ENCODE results near the gene DNAI2. TPM values are rescaled to one million over a fixed set of nuclear protein-coding genes. Genes with fewer than 3 reads are reported as not detected.

The DNAI2 gene
- total and polyA plus RNA-seq, 8 donors, result 0.11 to 0.77 TPM; not detected in 6

DNA sequence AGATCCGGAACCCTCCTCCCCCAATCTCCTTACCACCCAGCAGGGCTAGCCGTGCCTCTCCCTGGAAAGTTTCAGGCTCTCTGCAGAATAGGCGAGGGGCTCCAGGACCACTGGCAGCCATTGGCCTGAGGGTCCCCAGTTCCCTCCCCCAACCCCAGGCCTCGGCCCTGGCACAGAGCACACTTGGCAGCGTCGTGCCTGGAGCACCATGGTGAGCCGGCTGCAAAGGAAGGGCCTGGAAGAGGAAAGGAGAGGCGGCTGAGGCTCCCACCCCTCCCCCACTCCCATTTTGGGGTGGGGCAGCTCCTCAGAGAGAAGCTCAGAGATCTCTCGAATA lies 88.0 kb downstream of the DNAI2 start:
- Histone ChIP-seq H3K4me3 (no peak overlapping the region), H3K36me3 (no peaks in the 10 kb centered on the region), H3K4me1 (peaks cover 0 to 3% (median 0%) of the 10 kb centered on the region in 3 donors), H3K9me3 (no peaks in the 10 kb centered on the region), H3K27me3 (peaks cover 0 to 18% (median 2%) of the 10 kb centered on the region in 4 donors), H3K27ac (no peak overlapping the region)
- intact Hi-C loops (cut with DNase I), result loop anchor here in 1 of 3 donors (5.0 kb wide), 1 partner anchor 50 kb away; no protein-coding TSS in a partner anchor
- ATAC-seq (no peak), FAIRE-seq (no peak), DNase-seq (no peak)
- WGBS, 2 donors, result 19 to 28% methylated on average over 9 of the region's 9 CpGs
- TF ChIP-seq, protein P1, sequence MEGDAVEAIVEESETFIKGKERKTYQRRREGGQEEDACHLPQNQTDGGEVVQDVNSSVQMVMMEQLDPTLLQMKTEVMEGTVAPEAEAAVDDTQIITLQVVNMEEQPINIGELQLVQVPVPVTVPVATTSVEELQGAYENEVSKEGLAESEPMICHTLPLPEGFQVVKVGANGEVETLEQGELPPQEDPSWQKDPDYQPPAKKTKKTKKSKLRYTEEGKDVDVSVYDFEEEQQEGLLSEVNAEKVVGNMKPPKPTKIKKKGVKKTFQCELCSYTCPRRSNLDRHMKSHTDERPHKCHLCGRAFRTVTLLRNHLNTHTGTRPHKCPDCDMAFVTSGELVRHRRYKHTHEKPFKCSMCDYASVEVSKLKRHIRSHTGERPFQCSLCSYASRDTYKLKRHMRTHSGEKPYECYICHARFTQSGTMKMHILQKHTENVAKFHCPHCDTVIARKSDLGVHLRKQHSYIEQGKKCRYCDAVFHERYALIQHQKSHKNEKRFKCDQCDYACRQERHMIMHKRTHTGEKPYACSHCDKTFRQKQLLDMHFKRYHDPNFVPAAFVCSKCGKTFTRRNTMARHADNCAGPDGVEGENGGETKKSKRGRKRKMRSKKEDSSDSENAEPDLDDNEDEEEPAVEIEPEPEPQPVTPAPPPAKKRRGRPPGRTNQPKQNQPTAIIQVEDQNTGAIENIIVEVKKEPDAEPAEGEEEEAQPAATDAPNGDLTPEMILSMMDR (IDR thresholded peaks at IDR 0.05), result no peak

DNA sequence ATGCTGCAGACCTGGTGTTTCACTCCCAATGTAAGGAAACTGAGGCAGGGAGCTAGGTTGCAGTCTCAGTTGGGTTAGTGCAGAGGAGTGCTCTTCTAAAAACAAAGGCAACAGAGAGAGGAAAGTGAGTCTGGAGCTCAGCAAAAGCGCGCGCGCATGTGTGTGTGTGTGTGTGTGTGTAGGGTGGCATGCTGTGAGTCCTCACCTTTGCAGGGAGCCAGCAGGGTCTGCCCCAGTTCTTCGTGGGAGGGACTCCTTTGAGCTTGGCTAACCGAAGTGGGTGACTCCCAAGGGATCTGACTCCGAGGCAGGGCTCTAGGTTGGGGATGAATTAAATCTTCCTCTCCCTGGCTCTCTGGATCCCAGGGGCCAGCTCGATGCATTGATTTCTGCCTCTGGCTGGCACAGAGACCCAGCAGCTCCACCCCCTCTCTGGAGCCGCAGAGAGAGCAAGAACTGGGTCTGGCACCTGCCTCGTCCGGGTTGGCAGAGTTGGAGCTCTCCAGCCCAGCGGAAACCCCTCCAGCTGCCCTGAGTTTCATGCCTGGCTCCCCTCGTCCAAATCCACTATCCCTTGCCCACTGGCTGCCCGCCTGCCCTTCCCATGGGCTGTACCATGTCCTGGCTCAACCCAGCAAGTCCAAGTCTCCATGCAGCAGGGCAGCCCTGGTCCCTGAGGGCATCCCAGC lies 88.9 kb downstream of the DNAI2 start:
- FAIRE-seq (no peak), ATAC-seq (peak in 1 of 4 donors; percentile 15), DNase-seq (peak in 1 of 6 donors; percentile 60)
- Histone ChIP-seq H3K4me1 (no peaks in the 10 kb centered on the region), H3K27me3 (peaks cover 0 to 10% (median 0%) of the 10 kb centered on the region in 4 donors), H3K27ac (no peak overlapping the region), H3K9me3 (no peaks in the 10 kb centered on the region), H3K4me3 (no peak overlapping the region), H3K36me3 (no peaks in the 10 kb centered on the region)
- intact Hi-C loops (cut with DNase I), result loop anchor here in 1 of 3 donors (5.0 kb wide), 1 partner anchor 51 kb away; no protein-coding TSS in a partner anchor
- TF ChIP-seq, protein P1 (IDR thresholded peaks at IDR 0.05), result no peak
- WGBS, 2 donors, result 28% methylated on average over 13 to 14 of the region's 14 CpGs

Other genes starting within 250 kb of the DNAI2 start
- gene RPL38, start 70.6 kb upstream of the DNAI2 start, total RNA-seq, result 100 to 1,000 TPM; 395 to 662 (median 492) TPM
- gene RPL38, start 70.6 kb upstream of the DNAI2 start, polyA plus RNA-seq, result 1,000 to 10,000 TPM in 1 of 2 donors, 100 to 1,000 TPM in 1; 911 to 1,054 TPM
- gene TTYH2, start 60.7 kb upstream of the DNAI2 start, total RNA-seq, result 10 to 100 TPM in 1 of 6 donors, 1 to 10 TPM in 5; 5.4 to 13.8 (median 7.7) TPM
- gene TTYH2, start 60.7 kb upstream of the DNAI2 start, polyA plus RNA-seq, result 1 to 10 TPM; 3.0 to 3.5 TPM
- gene KIF19, start 52.0 kb downstream of the DNAI2 start, total RNA-seq, result 1 to 10 TPM in 1 of 6 donors, under 1 TPM in 5; 0.22 to 1.0 (median 0.49) TPM
- gene KIF19, start 52.0 kb downstream of the DNAI2 start, polyA plus RNA-seq, result 10 to 100 TPM in 1 of 2 donors, 1 to 10 TPM in 1; 5.7 to 13.5 TPM
- under 1 TPM; 0.08 to 0.22 (median 0.15) TPM for gene BTBD17, start 87.6 kb downstream of the DNAI2 start, total RNA-seq
- gene BTBD17, start 87.6 kb downstream of the DNAI2 start, polyA plus RNA-seq, result 1 to 10 TPM in 1 of 2 donors, under 1 TPM in 1; 0.19 to 1.7 TPM
- gene GPR142, start 93.3 kb downstream of the DNAI2 start, total RNA-seq, result under 1 TPM; 0.22 to 0.86 (median 0.43) TPM
- gene GPR142, start 93.3 kb downstream of the DNAI2 start, polyA plus RNA-seq, result 1 to 10 TPM in 1 of 2 donors, under 1 TPM in 1; 0.61 to 2.8 TPM
- gene GPRC5C, start 157.9 kb downstream of the DNAI2 start, total RNA-seq, result 100 to 1,000 TPM in 1 of 6 donors, 10 to 100 TPM in 5; 38.2 to 106 (median 49.9) TPM
- gene GPRC5C, start 157.9 kb downstream of the DNAI2 start, polyA plus RNA-seq, result 10 to 100 TPM; 40.4 to 68.0 TPM
- 1 to 10 TPM in 3 of 6 donors, under 1 TPM in 3; 0.37 to 5.1 (median 0.92) TPM for gene CD300A, start 192.4 kb downstream of the DNAI2 start, total RNA-seq
- gene CD300A, start 192.4 kb downstream of the DNAI2 start, polyA plus RNA-seq, result 1 to 10 TPM; 1.3 to 2.0 TPM